ENCODE data around the gene PDGFRA. TPM values are rescaled to one million over a fixed set of nuclear protein-coding genes. Genes with fewer than 3 reads are reported as not detected.
"Not testable (repeated sequence)": the region's sequence is repeated elsewhere in the genome, so short reads cannot be mapped to it uniquely, and the experiment has no call there.

Gene PDGFRA
- total RNA-seq, 2 experiments from 2014 or later: not detected

GRCh38 chr4:54296548-54297203 lies 67.6 kb downstream of the PDGFRA start:
- ChIA-PET POLR2A (no interaction called here), CTCF (no interaction called here)

- POLR2A ChIA-PET: no interaction called here
- CTCF ChIA-PET: interaction anchor here (1.4 kb wide), 1 partner anchor 11 kb away, joined by 3 read pairs; no protein-coding TSS in a partner anchor
Measured at GRCh38 chr4:54308110-54308509, 79.0 kb downstream of the PDGFRA start.

- POLR2A ChIA-PET: no interaction called here
- CTCF ChIA-PET: no interaction called here
Measured at GRCh38 chr4:54315561-54316538, 86.8 kb downstream of the PDGFRA start.

- CTCF ChIA-PET: no interaction called here
- POLR2A ChIA-PET: interaction anchor here (0.7 kb wide), 1 partner anchor 803 kb away, joined by 4 read pairs; no protein-coding TSS in a partner anchor
Measured at GRCh38 chr4:54317690-54318089, 88.6 kb downstream of the PDGFRA start.

GRCh38 chr4:54318904-54319303 lies 89.8 kb downstream of the PDGFRA start:
- CTCF ChIA-PET: interaction anchor here (1.2 to 1.6 kb wide), 2 partner anchors 11 to 21 kb away, joined by 3 read pairs; no protein-coding TSS in a partner anchor
- POLR2A ChIA-PET: no interaction called here

GRCh38 chr4:54320826-54321685 lies 92.0 kb downstream of the PDGFRA start:
- ChIA-PET POLR2A (no interaction called here), CTCF (no interaction called here)

GRCh38 chr4:54322818-54323417 lies 93.8 kb downstream of the PDGFRA start:
- ChIA-PET CTCF (interaction anchor here (0.8 kb wide), 1 partner anchor 9 kb away, joined by 3 read pairs; no protein-coding TSS in a partner anchor), POLR2A (no interaction called here)

GRCh38 chr4:54330896-54331295 lies 101.8 kb downstream of the PDGFRA start:
- ChIA-PET POLR2A (no interaction called here), CTCF (no interaction called here)

- ChIA-PET POLR2A (no interaction called here), CTCF (interaction anchor here (1.3 kb wide), 1 partner anchor 9 kb away, joined by 3 read pairs; no protein-coding TSS in a partner anchor)
Measured at GRCh38 chr4:54332542-54332941, 103.4 kb downstream of the PDGFRA start.

GRCh38 chr4:54333657-54334056 lies 104.6 kb downstream of the PDGFRA start:
- ChIA-PET CTCF (no interaction called here), POLR2A (no interaction called here)

GRCh38 chr4:54334769-54335168 lies 105.7 kb downstream of the PDGFRA start:
- CTCF ChIA-PET, POLR2A ChIA-PET: not testable (repeated sequence)

GRCh38 chr4:54337009-54337408 lies 107.9 kb downstream of the PDGFRA start:
- CTCF ChIA-PET: no interaction called here

GRCh38 chr4:54342067-54342466 lies 113.0 kb downstream of the PDGFRA start:
- CTCF ChIA-PET, POLR2A ChIA-PET: not testable (repeated sequence)

More at GRCh38 chr4:54337009-54337408, 107.9 kb downstream of the PDGFRA start:
- POLR2A ChIA-PET: no interaction called here

Other genes starting within 250 kb of the PDGFRA start
- gene CHIC2, start 164.7 kb upstream of the PDGFRA start, total RNA-seq: 10 to 100 TPM; 26.1 to 28.4 TPM
- gene GSX2, start 129.1 kb upstream of the PDGFRA start, total RNA-seq: not detected